ENCODE measurements around the gene EP400.

- TF ChIP-seq CTCF (IDR thresholded peaks at IDR 0.05) (no peak), POLR2A (IDR thresholded peaks at IDR 0.05) (no peak)
Measured at GRCh38 chr12:131946757-131947156, 3.0 kb upstream of the EP400 start.
